CD14-positive monocyte (primary cell): ENCODE results near the gene FKBP2. TPM values are rescaled to one million over a fixed set of nuclear protein-coding genes. Genes with fewer than 3 reads are reported as not detected.

Source experiments
- DNase-seq, 3 donors: peaks; one replicate each; pipeline ENCODE4 v3.0.0-alpha.2; 2011 to 2022
- H2AFZ ChIP-seq: 2 replicates; pipeline ENCODE4 v1.6.0; 2012; ENCODE audit warnings: mild to moderate bottlenecking, low read depth, low read length, inconsistent platforms; ENCODE audit not compliant: insufficient read depth, poor library complexity, severe bottlenecking
- H3K27ac ChIP-seq, 2 donors: 1 replicate in 1 of 2; 2 replicates in 1 of 2; pipeline ENCODE4 v1.5.1; 2012 to 2013; ENCODE audit warnings: low read length in 2 of 2, control low read depth in 1 of 2, inconsistent platforms in 1 of 2, low read depth in 1 of 2, mild to moderate bottlenecking in 1 of 2
- H3K27me3 ChIP-seq, 2 donors: one replicate each; pipeline versions ENCODE4 v1.6.0 to v1.6.1; 2011 to 2013; ENCODE audit warnings: low read length in 2 of 2; ENCODE audit not compliant: control insufficient read depth in 2 of 2, insufficient read depth in 2 of 2
- H3K36me3 ChIP-seq, 2 donors: replicated peaks in 1 of 2; 1 replicate in 1 of 2; 2 replicates in 1 of 2; pipeline versions ENCODE4 v1.5.1 to v1.6.1; 2012 to 2013; ENCODE audit warnings: low read length in 2 of 2, control low read depth in 1 of 2, inconsistent platforms in 1 of 2, mild to moderate bottlenecking in 1 of 2; ENCODE audit not compliant: insufficient read depth in 2 of 2, control insufficient read depth in 1 of 2
- H3K4me1 ChIP-seq, 2 donors: 1 replicate in 1 of 2; 2 replicates in 1 of 2; pipeline versions ENCODE4 v1.5.1 to v1.6.1; 2012 to 2013; ENCODE audit warnings: low read length in 2 of 2, control low read depth in 1 of 2, inconsistent platforms in 1 of 2, mild to moderate bottlenecking in 1 of 2, moderate library complexity in 1 of 2; ENCODE audit not compliant: insufficient read depth in 2 of 2, control insufficient read depth in 1 of 2
- H3K4me2 ChIP-seq: replicated peaks from 2 replicates; pipeline ENCODE3; 2012; ENCODE audit warnings: low read length, moderate library complexity, mild to moderate bottlenecking; ENCODE audit not compliant: poor library complexity, severe bottlenecking; ENCODE audit errors: extremely low read depth
- H3K4me3 ChIP-seq, 3 experiments: fragments of 200-600 bp in 1 of 3; sonication (generic) in 1 of 3; replicated peaks in 1 of 3; 1 replicate in 2 of 3; 2 replicates in 1 of 3; pipeline ENCODE4 v1.5.1; 2011 to 2013; ENCODE audit warnings: low read length in 3 of 3, mild to moderate bottlenecking in 3 of 3, control low read depth in 2 of 3, low read depth in 2 of 3, inconsistent platforms in 1 of 3, moderate library complexity in 1 of 3
- H3K79me2 ChIP-seq: 2 replicates; pipeline ENCODE4 v1.6.0; 2012; ENCODE audit warnings: mild to moderate bottlenecking, control low read depth, inconsistent platforms, low read length, moderate library complexity; ENCODE audit not compliant: insufficient read depth
- H3K9ac ChIP-seq: 2 replicates; pipeline ENCODE4 v1.6.0; 2017; ENCODE audit warnings: low read length, mild to moderate bottlenecking; ENCODE audit not compliant: insufficient read depth, poor library complexity, severe bottlenecking
- H3K9me3 ChIP-seq, 2 donors: replicated peaks in 1 of 2; 1 replicate in 1 of 2; 2 replicates in 1 of 2; pipeline versions ENCODE4 v1.5.1 to v1.6.1; 2012 to 2013; ENCODE audit warnings: low read length in 2 of 2, control low read depth in 1 of 2; ENCODE audit not compliant: control insufficient read depth in 1 of 2, insufficient read depth in 1 of 2
- H4K20me1 ChIP-seq: 2 replicates; pipeline ENCODE4 v1.6.0; 2012; ENCODE audit warnings: mild to moderate bottlenecking, low read length, control low read depth, moderate library complexity; ENCODE audit not compliant: insufficient read depth
- H3K27ac Mint-ChIP-seq, 7 donors: one replicate each; pipeline ENCODE4 v1.8.0; 2020; ENCODE audit warnings: mild to moderate bottlenecking in 7 of 7, mixed read lengths in 7 of 7, moderate library complexity in 6 of 7, inconsistent platforms in 2 of 7
- H3K27me3 Mint-ChIP-seq, 3 donors: one replicate each; pipeline ENCODE4 v1.8.0; 2021 to 2022; ENCODE audit warnings: low read depth in 3 of 3, mild to moderate bottlenecking in 3 of 3, mixed read lengths in 3 of 3, moderate library complexity in 3 of 3, inconsistent platforms in 1 of 3
- H3K36me3 Mint-ChIP-seq, 2 donors: one replicate each; pipeline ENCODE4 v1.8.0; 2020; ENCODE audit warnings: mixed read lengths in 2 of 2, inconsistent platforms in 1 of 2, mild to moderate bottlenecking in 1 of 2
- H3K4me1 Mint-ChIP-seq: one replicate; pipeline ENCODE4 v1.8.0; 2020; ENCODE audit warnings: mild to moderate bottlenecking, mixed read lengths
- H3K4me3 Mint-ChIP-seq, 2 donors: one replicate each; pipeline ENCODE4 v1.8.0; 2020; ENCODE audit warnings: mild to moderate bottlenecking in 2 of 2, mixed read lengths in 2 of 2, moderate library complexity in 1 of 2
- H3K9me3 Mint-ChIP-seq, 7 donors: one replicate each; pipeline ENCODE4 v1.8.0; 2020 to 2022; ENCODE audit warnings: mixed read lengths in 7 of 7, mild to moderate bottlenecking in 6 of 7, moderate library complexity in 6 of 7, inconsistent platforms in 2 of 7
- WGBS: methylation state at CpG from one replicate; pipeline ENCODE4 v1.1.5; 2013; ENCODE audit warnings: missing lambda C conversion rate; ENCODE audit not compliant: insufficient coverage; 5-methylcytosine and 5-hydroxymethylcytosine counted together
- intact Hi-C, 2 donors: fragments of 100-400 bp; cut with micrococcal nuclease; formaldehyde crosslinking; loops; one replicate each; pipeline versions ENCODE4 v1.15.0 to v1.15.1; 2023
- polyA plus RNA-seq, 3 donors: library from polyadenylated mRNA; depleted of rRNA in 1 of 3; unstranded in 2 of 3; stranded (reverse) in 1 of 3; fragments of 300-500 nt in 2 of 3; fragments of >200 nt in 1 of 3; fragmentation: Illumina TruSeq in 2 of 3; gene quantifications; 1 replicate in 2 of 3; 2 replicates in 1 of 3; pipeline ENCODE4 v1.2.3, GENCODE V29; 2012 to 2021
- TF ChIP-seq, protein P1 (sequence below): fragments of 200-600 bp; IDR thresholded peaks from one replicate; pipeline ENCODE4 v1.8.0; 2022; ENCODE audit warnings: antibody characterized with exemption, mild to moderate bottlenecking

Gene FKBP2
- polyA plus RNA-seq, 3 donors: 38.9 to 80.7 (median 71.1) TPM

DNA sequence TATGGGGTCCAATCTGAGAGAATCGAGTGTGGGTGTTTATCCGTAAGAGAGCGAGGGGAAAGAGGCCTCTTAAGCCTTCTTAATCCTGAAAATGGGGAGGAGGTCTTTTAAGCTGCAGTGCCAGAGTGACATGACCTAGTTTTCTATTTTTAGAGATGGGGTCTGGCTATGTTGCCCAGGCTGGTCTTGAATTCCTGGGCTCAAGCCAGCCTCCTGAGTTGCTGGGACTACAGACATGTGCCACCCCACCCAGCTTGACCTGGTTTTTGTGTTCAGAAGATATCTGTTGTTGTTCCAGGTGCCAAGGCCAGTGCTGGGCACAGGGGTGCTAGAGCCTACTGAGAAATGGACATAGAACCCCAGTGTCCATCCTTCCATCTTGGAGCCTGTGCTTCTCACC is 42.2 kb downstream of the FKBP2 start:
- Mint-ChIP-seq H3K4me1 (peaks cover 24% of the 10 kb centered on the region), H3K36me3 (peaks cover 20 to 21% of the 10 kb centered on the region in 2 donors), H3K4me3 (no peak overlapping the region), H3K27me3 (peaks cover 1 to 4% (median 2%) of the 10 kb centered on the region in 3 donors), H3K27ac (peak overlapping the region in 4 of 7 donors; percentile 28 to 83 (median 36)), H3K9me3 (no peaks in the 10 kb centered on the region)
- TF ChIP-seq, protein P1, sequence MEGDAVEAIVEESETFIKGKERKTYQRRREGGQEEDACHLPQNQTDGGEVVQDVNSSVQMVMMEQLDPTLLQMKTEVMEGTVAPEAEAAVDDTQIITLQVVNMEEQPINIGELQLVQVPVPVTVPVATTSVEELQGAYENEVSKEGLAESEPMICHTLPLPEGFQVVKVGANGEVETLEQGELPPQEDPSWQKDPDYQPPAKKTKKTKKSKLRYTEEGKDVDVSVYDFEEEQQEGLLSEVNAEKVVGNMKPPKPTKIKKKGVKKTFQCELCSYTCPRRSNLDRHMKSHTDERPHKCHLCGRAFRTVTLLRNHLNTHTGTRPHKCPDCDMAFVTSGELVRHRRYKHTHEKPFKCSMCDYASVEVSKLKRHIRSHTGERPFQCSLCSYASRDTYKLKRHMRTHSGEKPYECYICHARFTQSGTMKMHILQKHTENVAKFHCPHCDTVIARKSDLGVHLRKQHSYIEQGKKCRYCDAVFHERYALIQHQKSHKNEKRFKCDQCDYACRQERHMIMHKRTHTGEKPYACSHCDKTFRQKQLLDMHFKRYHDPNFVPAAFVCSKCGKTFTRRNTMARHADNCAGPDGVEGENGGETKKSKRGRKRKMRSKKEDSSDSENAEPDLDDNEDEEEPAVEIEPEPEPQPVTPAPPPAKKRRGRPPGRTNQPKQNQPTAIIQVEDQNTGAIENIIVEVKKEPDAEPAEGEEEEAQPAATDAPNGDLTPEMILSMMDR: no peak
- Histone ChIP-seq H3K4me1 (peaks cover 20 to 24% of the 10 kb centered on the region in 2 donors), H3K9ac (no peak overlapping the region), H3K79me2 (peaks cover 5% of the 10 kb centered on the region), H3K27me3 (no peaks in the 10 kb centered on the region), H3K4me2 (no peak overlapping the region), H2AFZ (no peak overlapping the region), H3K4me3 (no peak overlapping the region), H3K9me3 (no peaks in the 10 kb centered on the region), H3K27ac (no peak overlapping the region), H4K20me1 (no peaks in the 10 kb centered on the region), H3K36me3 (peaks cover 4 to 9% of the 10 kb centered on the region in 2 donors)
- intact Hi-C loops: no loop called here
- 100% methylated on average over 3 of the region's 3 CpGs for WGBS
- no peak for DNase-seq

GRCh38 chr11:64284048-64284961 is 43.4 kb downstream of the FKBP2 start, which contains the start of gene BAD:
TSS of gene BAD (minus strand) at chr11:64284665. CDS start at chr11:64284368, 297 bp downstream.
- intact Hi-C loops: loop anchor here (1.0 to 2.0 kb wide), 3 partner anchors 14 to 16 kb away; partner anchors contain the start of gene CATSPERZ (in 1 of the 2)
- DNase-seq: peak; percentile 91 to 93 (median 92)
- H3K27ac ChIP-seq: peak within 1 kb of the TSS; percentile 91 to 100
- WGBS: 3% methylated on average over 36 of the region's 44 CpGs
- H3K4me3 ChIP-seq: peak within 1 kb of the TSS; percentile 74 to 98 (median 81)
- Mint-ChIP-seq H3K36me3 (peaks cover 15 to 17% of the 10 kb centered on the region in 2 donors), H3K9me3 (no peaks in the 10 kb centered on the region), H3K4me1 (peaks cover 24% of the 10 kb centered on the region), H3K4me3 (peak within 1 kb of the TSS; percentile 86 to 90), H3K27me3 (peaks cover under 1 to 10% (median 2%) of the 10 kb centered on the region in 3 donors), H3K27ac (peak within 1 kb of the TSS; percentile 92 to 98 (median 96))
- H3K9me3 ChIP-seq: no peaks in the 10 kb centered on the region
- H3K79me2 ChIP-seq: peaks cover 5% of the 10 kb centered on the region
- peaks cover 20 to 24% of the 10 kb centered on the region in 2 donors for H3K4me1 ChIP-seq
- H2AFZ ChIP-seq: peak within 1 kb of the TSS; percentile 84
- H3K27me3 ChIP-seq: no peaks in the 10 kb centered on the region
- no peaks in the 10 kb centered on the region for H4K20me1 ChIP-seq
- no peaks in the 10 kb centered on the region for H3K36me3 ChIP-seq
- peak within 1 kb of the TSS; percentile 79 for H3K9ac ChIP-seq
- peak within 1 kb of the TSS; percentile 81 for H3K4me2 ChIP-seq
- TF ChIP-seq, protein P1: no peak
